Measurements from ENCODE around the gene RNASE7.

- TF ChIP-seq POLR2A (IDR thresholded peaks at IDR 0.05), result no peak
- no peak for TF ChIP-seq CTCF (IDR thresholded peaks at IDR 0.05)
Measured at GRCh38 chr14:21020977-21021545, 21.1 kb upstream of the RNASE7 start.

All from body of pancreas (tissue), 4 donors.